Panc1 (cell line): Measurements from ENCODE around the gene SNURF. TPM values are rescaled to one million over a fixed set of nuclear protein-coding genes. Genes with fewer than 3 reads are reported as not detected.

Experiments
- ATAC-seq: fragments of 200-7000 bp; cut with Tn5 transposase; 2 replicates; pipeline ENCODE4 v1.9.1; 2020; ENCODE audit warnings: mild to moderate bottlenecking, moderate library complexity
- BruUV-seq: library from RNA; stranded (reverse); fragments of 400-500 nt; replicated peaks from 2 replicates; lab custom pipeline; 2021; lab: Mats Ljungman, UMichigan
- CTCF ChIA-PET: fragments of 300-600 bp; sonication (Branson Sonifier 250); formaldehyde crosslinking; loops from one replicate; lab custom pipeline; 2022; ENCODE audit warnings: antibody characterized with exemption; lab: Charles Lee
- POLR2A ChIA-PET: fragments of 300-600 bp; sonication (Branson Sonifier 250); formaldehyde crosslinking; loops from one replicate; lab custom pipeline; 2022; ENCODE audit warnings: antibody characterized with exemption; lab: Charles Lee
- DNase-seq: peaks from one replicate; pipeline ENCODE4 v3.0.0-alpha.2; 2010; ENCODE audit warnings: low read depth, low spot score
- H3K27ac ChIP-seq: 2 replicates; pipeline ENCODE4 v1.5.1; 2011; ENCODE audit warnings: mild to moderate bottlenecking, low read length, inconsistent platforms
- H3K27me3 ChIP-seq: fragments of 200-500 bp; sonication (Bioruptor generic); 2 replicates; pipeline ENCODE4 v1.6.0; 2014; ENCODE audit warnings: low read length, inconsistent platforms; ENCODE audit not compliant: control insufficient read depth, insufficient read depth
- H3K36me3 ChIP-seq: fragments of 200-500 bp; sonication (Bioruptor generic); 2 replicates; pipeline ENCODE4 v1.5.1; 2014; ENCODE audit warnings: inconsistent platforms, mild to moderate bottlenecking, low read length, moderate library complexity; ENCODE audit not compliant: control insufficient read depth, insufficient read depth
- H3K4me1 ChIP-seq: 2 replicates; pipeline ENCODE4 v1.5.1; 2011; ENCODE audit warnings: inconsistent platforms, mild to moderate bottlenecking, low read length, moderate library complexity; ENCODE audit not compliant: control insufficient read depth, insufficient read depth
- H3K4me3 ChIP-seq, 2 experiments: 2 replicates each; pipeline ENCODE4 v1.5.1; 2011 to 2012; ENCODE audit warnings: low read depth in 2 of 2, low read length in 2 of 2, mild to moderate bottlenecking in 2 of 2, inconsistent platforms in 1 of 2, moderate library complexity in 1 of 2
- H3K9me3 ChIP-seq: fragments of 200-500 bp; sonication (Bioruptor generic); 2 replicates; pipeline ENCODE4 v1.5.1; 2014; ENCODE audit warnings: low read depth, mild to moderate bottlenecking, inconsistent platforms, low read length, moderate library complexity; ENCODE audit not compliant: control insufficient read depth, insufficient read depth
- POLR2AphosphoS5 ChIP-seq: IDR thresholded peaks from 2 replicates; pipeline ENCODE4 v1.6.1; 2012; ENCODE audit warnings: mild to moderate bottlenecking, low read depth, low read length, moderate library complexity
- SIN3A ChIP-seq: IDR thresholded peaks from 2 replicates; pipeline ENCODE4 v1.6.1; 2012; ENCODE audit warnings: low read depth, mild to moderate bottlenecking, low read length, moderate library complexity, borderline replicate concordance; ENCODE audit not compliant: insufficient read depth
- TCF7L2 ChIP-seq: IDR thresholded peaks from 2 replicates; pipeline ENCODE4 v1.6.1; 2011; ENCODE audit warnings: mild to moderate bottlenecking, low read depth, low read length, inconsistent platforms
- in situ Hi-C: cut with HindIII; loops from 2 replicates; pipeline ENCODE4 v1.10.0; 2016; ENCODE audit warnings: low sequenced_read_pairs, low pct_unique_long_range_greater_than_20kb
- intact Hi-C: fragments of 100-400 bp; cut with micrococcal nuclease; formaldehyde crosslinking; loops from one replicate; pipeline ENCODE4 v1.10.0; 2022; ENCODE audit not compliant: unreplicated experiment
- total RNA-seq: library from RNA; stranded (reverse); gene quantifications from one replicate; pipeline ENCODE4 v1.2.1, GENCODE V29; 2021; ENCODE audit not compliant: unreplicated experiment
- TF ChIP-seq, protein P1 (sequence below), 2 experiments: IDR thresholded peaks; 2 replicates each; pipeline ENCODE4 v1.6.1; 2011 to 2012; ENCODE audit warnings: low read depth in 2 of 2, control low read depth in 1 of 2, low read length in 1 of 2, mild to moderate bottlenecking in 1 of 2, moderate library complexity in 1 of 2; ENCODE audit not compliant: insufficient read depth in 1 of 2
- TF ChIP-seq, protein P2 (sequence below): fragments of 450-650 bp; IDR thresholded peaks from 2 replicates; pipeline ENCODE4 v1.5.1; 2017; ENCODE audit warnings: mild to moderate bottlenecking

SNURF gene
- total RNA-seq, 1 experiment from 2014 or later, result 13.7 TPM

DNA sequence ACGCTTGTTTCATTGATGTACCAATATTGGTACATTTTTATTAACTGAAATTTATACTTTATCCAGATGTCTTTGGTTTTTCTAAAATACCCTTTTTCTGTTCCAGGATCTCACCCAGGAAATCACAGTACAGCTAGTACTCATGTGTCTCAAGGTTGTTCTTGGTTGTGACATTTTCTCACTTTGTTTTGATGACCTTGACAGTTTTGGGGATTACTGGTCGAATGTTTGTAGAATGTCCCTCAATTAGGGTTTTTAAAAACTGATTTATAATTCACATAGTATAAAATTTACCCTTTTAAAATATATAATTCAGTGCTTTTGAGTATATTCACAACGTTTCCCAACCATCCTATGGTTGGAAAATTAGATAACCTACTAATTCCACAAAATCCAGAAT, 6.3 kb upstream of the SNURF start:
- no peaks in the 10 kb centered on the region for H3K27me3 ChIP-seq
- ATAC-seq, result no peak
- no TSS peak for BruUV-seq
- in situ Hi-C loops, result no loop called here
- no peaks in the 10 kb centered on the region for H3K4me1 ChIP-seq
- no peak for DNase-seq
- ChIA-PET POLR2A (no interaction called here), CTCF (no interaction called here)
- intact Hi-C loops, result no loop called here
- H3K4me3 ChIP-seq, result no peak overlapping the region
- no peaks in the 10 kb centered on the region for H3K9me3 ChIP-seq
- no peaks in the 10 kb centered on the region for H3K36me3 ChIP-seq
- H3K27ac ChIP-seq, result no peak overlapping the region
- no peak for TF ChIP-seq SIN3A

DNA sequence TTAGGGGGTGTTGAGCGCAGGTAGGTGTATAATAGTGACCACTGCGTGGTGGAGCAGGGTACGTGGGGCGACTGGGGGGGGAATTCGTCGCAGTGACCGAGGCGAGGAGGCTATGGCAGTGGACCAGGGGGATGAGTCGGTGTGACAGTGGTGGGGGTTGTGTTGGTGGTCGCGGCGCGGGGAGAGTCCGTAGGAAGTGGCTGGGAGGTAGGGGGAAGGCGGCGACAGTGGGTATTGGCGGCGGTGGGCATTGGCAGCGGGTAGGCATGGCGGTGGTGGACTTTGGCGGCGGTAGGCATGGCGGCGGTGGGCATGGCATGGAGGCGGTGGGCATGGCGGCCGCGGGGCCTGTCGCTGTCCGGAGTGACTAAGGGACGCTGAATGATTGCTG, 739 bp downstream of the SNURF start:
- ATAC-seq (peak; percentile 54), DNase-seq (no peak)
- Histone ChIP-seq H3K4me3 (peak overlapping the region; percentile 81 to 94), H3K27me3 (no peaks in the 10 kb centered on the region), H3K4me1 (peaks cover 11% of the 10 kb centered on the region; the same call in 1 of the 2 replicates), H3K27ac (peak overlapping the region; percentile 88), H3K9me3 (no peaks in the 10 kb centered on the region), H3K36me3 (no peaks in the 10 kb centered on the region)
- in situ Hi-C loops (no loop called here), intact Hi-C loops (no loop called here)
- CTCF ChIA-PET, result no interaction called here
- TF ChIP-seq TCF7L2 (no peak), SIN3A (no peak), POLR2AphosphoS5 (no peak)
- TF ChIP-seq, protein P1, sequence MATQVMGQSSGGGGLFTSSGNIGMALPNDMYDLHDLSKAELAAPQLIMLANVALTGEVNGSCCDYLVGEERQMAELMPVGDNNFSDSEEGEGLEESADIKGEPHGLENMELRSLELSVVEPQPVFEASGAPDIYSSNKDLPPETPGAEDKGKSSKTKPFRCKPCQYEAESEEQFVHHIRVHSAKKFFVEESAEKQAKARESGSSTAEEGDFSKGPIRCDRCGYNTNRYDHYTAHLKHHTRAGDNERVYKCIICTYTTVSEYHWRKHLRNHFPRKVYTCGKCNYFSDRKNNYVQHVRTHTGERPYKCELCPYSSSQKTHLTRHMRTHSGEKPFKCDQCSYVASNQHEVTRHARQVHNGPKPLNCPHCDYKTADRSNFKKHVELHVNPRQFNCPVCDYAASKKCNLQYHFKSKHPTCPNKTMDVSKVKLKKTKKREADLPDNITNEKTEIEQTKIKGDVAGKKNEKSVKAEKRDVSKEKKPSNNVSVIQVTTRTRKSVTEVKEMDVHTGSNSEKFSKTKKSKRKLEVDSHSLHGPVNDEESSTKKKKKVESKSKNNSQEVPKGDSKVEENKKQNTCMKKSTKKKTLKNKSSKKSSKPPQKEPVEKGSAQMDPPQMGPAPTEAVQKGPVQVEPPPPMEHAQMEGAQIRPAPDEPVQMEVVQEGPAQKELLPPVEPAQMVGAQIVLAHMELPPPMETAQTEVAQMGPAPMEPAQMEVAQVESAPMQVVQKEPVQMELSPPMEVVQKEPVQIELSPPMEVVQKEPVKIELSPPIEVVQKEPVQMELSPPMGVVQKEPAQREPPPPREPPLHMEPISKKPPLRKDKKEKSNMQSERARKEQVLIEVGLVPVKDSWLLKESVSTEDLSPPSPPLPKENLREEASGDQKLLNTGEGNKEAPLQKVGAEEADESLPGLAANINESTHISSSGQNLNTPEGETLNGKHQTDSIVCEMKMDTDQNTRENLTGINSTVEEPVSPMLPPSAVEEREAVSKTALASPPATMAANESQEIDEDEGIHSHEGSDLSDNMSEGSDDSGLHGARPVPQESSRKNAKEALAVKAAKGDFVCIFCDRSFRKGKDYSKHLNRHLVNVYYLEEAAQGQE (IDR thresholded peaks at IDR 0.05; ENCODE audit: insufficient read depth in 1 of 2, low read depth in 2 of 2, low read length in 1 of 2), result no peak
- TF ChIP-seq, protein P2, sequence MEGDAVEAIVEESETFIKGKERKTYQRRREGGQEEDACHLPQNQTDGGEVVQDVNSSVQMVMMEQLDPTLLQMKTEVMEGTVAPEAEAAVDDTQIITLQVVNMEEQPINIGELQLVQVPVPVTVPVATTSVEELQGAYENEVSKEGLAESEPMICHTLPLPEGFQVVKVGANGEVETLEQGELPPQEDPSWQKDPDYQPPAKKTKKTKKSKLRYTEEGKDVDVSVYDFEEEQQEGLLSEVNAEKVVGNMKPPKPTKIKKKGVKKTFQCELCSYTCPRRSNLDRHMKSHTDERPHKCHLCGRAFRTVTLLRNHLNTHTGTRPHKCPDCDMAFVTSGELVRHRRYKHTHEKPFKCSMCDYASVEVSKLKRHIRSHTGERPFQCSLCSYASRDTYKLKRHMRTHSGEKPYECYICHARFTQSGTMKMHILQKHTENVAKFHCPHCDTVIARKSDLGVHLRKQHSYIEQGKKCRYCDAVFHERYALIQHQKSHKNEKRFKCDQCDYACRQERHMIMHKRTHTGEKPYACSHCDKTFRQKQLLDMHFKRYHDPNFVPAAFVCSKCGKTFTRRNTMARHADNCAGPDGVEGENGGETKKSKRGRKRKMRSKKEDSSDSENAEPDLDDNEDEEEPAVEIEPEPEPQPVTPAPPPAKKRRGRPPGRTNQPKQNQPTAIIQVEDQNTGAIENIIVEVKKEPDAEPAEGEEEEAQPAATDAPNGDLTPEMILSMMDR, result no peak
- POLR2A ChIA-PET, result no interaction called here
- BruUV-seq, result no TSS peak

DNA sequence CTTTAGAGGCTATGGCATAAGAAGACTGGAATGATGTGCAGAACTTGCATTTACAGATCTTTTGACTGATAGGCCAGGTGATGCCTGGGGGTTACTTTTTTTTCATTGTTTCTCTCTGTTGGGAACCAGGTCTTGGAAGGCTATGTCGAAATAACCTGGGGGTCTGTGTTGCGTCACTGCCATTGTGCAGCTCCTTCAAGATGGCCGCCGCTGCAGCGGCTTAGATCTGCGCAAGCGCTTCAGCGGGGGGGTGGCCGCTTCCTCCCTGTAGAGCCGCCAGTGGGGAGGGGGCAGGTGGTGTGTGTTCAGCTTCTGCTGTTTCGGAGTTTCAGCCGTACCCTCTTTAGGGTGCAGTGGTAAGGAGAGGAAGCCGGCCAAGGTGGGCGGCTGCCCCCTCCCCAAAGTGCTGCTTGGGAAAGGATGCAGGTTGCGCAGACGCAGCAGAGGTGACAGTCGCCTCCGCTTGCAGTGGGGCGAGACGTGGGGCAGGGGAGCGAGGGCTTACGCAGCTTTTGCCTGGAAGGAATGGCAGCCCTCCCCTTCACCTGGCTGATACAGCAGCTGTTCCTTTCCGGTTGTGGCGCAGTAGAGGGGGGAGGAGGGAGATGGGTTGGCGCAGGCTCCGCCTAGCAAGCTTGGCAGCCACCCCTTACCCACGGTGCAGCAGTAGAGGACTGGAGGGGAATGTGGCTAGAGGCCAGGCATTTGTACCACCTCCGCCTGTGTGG, 1.5 kb downstream of the SNURF start:
- intact Hi-C loops, result no loop called here
- POLR2A ChIA-PET, result no interaction called here

More for the DNA sequence above, 1.5 kb downstream of the SNURF start:
- TF ChIP-seq SIN3A (no peak), TCF7L2 (no peak), POLR2AphosphoS5 (no peak; the same call in 1 of the 2 replicates)
- TF ChIP-seq, protein P2, result no peak
- TF ChIP-seq, protein P1 (IDR thresholded peaks at IDR 0.05; ENCODE audit: insufficient read depth in 1 of 2, low read depth in 2 of 2, low read length in 1 of 2), result no peak
- no TSS peak for BruUV-seq
- H3K36me3 ChIP-seq, result no peaks in the 10 kb centered on the region
- no peaks in the 10 kb centered on the region for H3K9me3 ChIP-seq
- peak; percentile 25 for DNase-seq
- CTCF ChIA-PET, result no interaction called here
- ATAC-seq, result peak; percentile 92
- no peaks in the 10 kb centered on the region for H3K27me3 ChIP-seq
- H3K27ac ChIP-seq, result peak overlapping the region; percentile 88
- in situ Hi-C loops, result no loop called here
- H3K4me1 ChIP-seq, result peaks cover 11% of the 10 kb centered on the region; the same call in 1 of the 2 replicates
- peak overlapping the region; percentile 81 to 94 for H3K4me3 ChIP-seq
